Uterus (tissue), 2 donors: Measurements from ENCODE around the gene PLA2G4B.

Experiments
- POLR2A ChIP-seq, 2 donors: fragments of 450-650 bp; IDR thresholded peaks; one replicate each; pipeline ENCODE4 v1.6.1; 2016; ENCODE audit warnings: antibody characterized with exemption in 2 of 2, mild to moderate bottlenecking in 1 of 2, moderate library complexity in 1 of 2
- TF ChIP-seq, protein P1 (sequence below), 4 experiments: fragments of 200-600 bp in 2 of 4; fragments of 450-650 bp in 2 of 4; sonication (generic) in 2 of 4; IDR thresholded peaks; one replicate each; pipeline ENCODE4 v1.5.1; 2016 to 2019; ENCODE audit warnings: antibody characterized with exemption in 4 of 4, mild to moderate bottlenecking in 2 of 4, moderate library complexity in 1 of 4

GRCh38 chr15:41883484-41883825, 44.8 kb downstream of the PLA2G4B start:
- TF ChIP-seq, protein P1, sequence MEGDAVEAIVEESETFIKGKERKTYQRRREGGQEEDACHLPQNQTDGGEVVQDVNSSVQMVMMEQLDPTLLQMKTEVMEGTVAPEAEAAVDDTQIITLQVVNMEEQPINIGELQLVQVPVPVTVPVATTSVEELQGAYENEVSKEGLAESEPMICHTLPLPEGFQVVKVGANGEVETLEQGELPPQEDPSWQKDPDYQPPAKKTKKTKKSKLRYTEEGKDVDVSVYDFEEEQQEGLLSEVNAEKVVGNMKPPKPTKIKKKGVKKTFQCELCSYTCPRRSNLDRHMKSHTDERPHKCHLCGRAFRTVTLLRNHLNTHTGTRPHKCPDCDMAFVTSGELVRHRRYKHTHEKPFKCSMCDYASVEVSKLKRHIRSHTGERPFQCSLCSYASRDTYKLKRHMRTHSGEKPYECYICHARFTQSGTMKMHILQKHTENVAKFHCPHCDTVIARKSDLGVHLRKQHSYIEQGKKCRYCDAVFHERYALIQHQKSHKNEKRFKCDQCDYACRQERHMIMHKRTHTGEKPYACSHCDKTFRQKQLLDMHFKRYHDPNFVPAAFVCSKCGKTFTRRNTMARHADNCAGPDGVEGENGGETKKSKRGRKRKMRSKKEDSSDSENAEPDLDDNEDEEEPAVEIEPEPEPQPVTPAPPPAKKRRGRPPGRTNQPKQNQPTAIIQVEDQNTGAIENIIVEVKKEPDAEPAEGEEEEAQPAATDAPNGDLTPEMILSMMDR (IDR thresholded peaks at IDR 0.05) = no peak
- TF ChIP-seq POLR2A (IDR thresholded peaks at IDR 0.05) = no peak
